Stimulated activated CD4-positive, alpha-beta T cell treated with anti-CD3 and anti-CD28 coated beads, Interleukin-1b, Interleukin-23, amount 100 ng/mL, for 1 hour (primary cell): ENCODE data around the gene COL23A1.
"Not testable (repeated sequence)": the region's sequence is repeated elsewhere in the genome, so short reads cannot be mapped to it uniquely, and the experiment has no call there.

ENCODE experiments used
- DNase-seq, 2 donors: peaks; one replicate each; pipeline ENCODE4 v3.0.0-alpha.2; 2020; ENCODE audit warnings: low read depth in 2 of 2

The COL23A1 gene

GRCh38 chr5:178207917-178208280 is 382.3 kb downstream of the COL23A1 start:
- DNase-seq = no peak

GRCh38 chr5:178207183-178207916 is 382.8 kb downstream of the COL23A1 start:
- DNase-seq = no peak

- no peak for DNase-seq
Measured at GRCh38 chr5:178206166-178207101, 383.8 kb downstream of the COL23A1 start.

GRCh38 chr5:178205749-178206047 is 384.5 kb downstream of the COL23A1 start:
- DNase-seq = no peak

- DNase-seq = peak; percentile 35 to 40
Measured at GRCh38 chr5:178204935-178205748, 385.1 kb downstream of the COL23A1 start.

GRCh38 chr5:178204182-178204934 is 385.8 kb downstream of the COL23A1 start, which contains the start of gene HNRNPAB:
TSS of gene HNRNPAB (plus strand) at chr5:178204533. CDS start at chr5:178204838, 305 bp downstream.
- peak; percentile 93 to 97 for DNase-seq

GRCh38 chr5:178203670-178204181 is 386.5 kb downstream of the COL23A1 start:
- no peak for DNase-seq

GRCh38 chr5:178202541-178202940 is 387.7 kb downstream of the COL23A1 start:
- DNase-seq = no peak

- no peak for DNase-seq
Measured at GRCh38 chr5:178201927-178202235, 388.3 kb downstream of the COL23A1 start.

- no peak for DNase-seq
Measured at GRCh38 chr5:178201221-178201926, 388.8 kb downstream of the COL23A1 start.

- DNase-seq = no peak
Measured at GRCh38 chr5:178199581-178200434, 390.4 kb downstream of the COL23A1 start.

- DNase-seq = no peak
Measured at GRCh38 chr5:178198706-178199105, 391.5 kb downstream of the COL23A1 start.

GRCh38 chr5:178198151-178198550 is 392.0 kb downstream of the COL23A1 start:
- DNase-seq = not testable (repeated sequence)

GRCh38 chr5:178196986-178197385 is 393.2 kb downstream of the COL23A1 start:
- no peak for DNase-seq

GRCh38 chr5:178196281-178196812 is 393.8 kb downstream of the COL23A1 start:
- no peak for DNase-seq

- DNase-seq = no peak
Measured at GRCh38 chr5:178194026-178194425, 396.2 kb downstream of the COL23A1 start.

GRCh38 chr5:178193251-178193809 is 396.9 kb downstream of the COL23A1 start:
- no peak for DNase-seq

GRCh38 chr5:178192787-178193186 is 397.4 kb downstream of the COL23A1 start:
- no peak for DNase-seq

- no peak for DNase-seq
Measured at GRCh38 chr5:178192244-178192643, 397.9 kb downstream of the COL23A1 start.
